WTC11 (cell line): ENCODE data around the gene WDR55.

Experiments
- ESRRA ChIP-seq: sonication (generic); formaldehyde crosslinking; IDR thresholded peaks from 2 replicates; pipeline ENCODE4 v1.8.1; 2022; ENCODE audit warnings: mild to moderate bottlenecking, missing genetic modification reagents, borderline replicate concordance
- HMGXB4 ChIP-seq: sonication (generic); formaldehyde crosslinking; IDR thresholded peaks from 2 replicates; pipeline ENCODE4 v1.8.1; 2023; ENCODE audit warnings: mild to moderate bottlenecking, moderate library complexity, missing genetic modification reagents
- IRF2 ChIP-seq: sonication (generic); formaldehyde crosslinking; IDR thresholded peaks from 2 replicates; pipeline ENCODE4 v1.8.0; 2022; ENCODE audit warnings: low read depth, missing genetic modification reagents, borderline replicate concordance
- SMAD3 ChIP-seq: sonication (generic); formaldehyde crosslinking; IDR thresholded peaks from 2 replicates; pipeline ENCODE4 v1.8.0; 2022; ENCODE audit warnings: missing genetic modification reagents, mild to moderate bottlenecking, borderline replicate concordance
- TF ChIP-seq, protein P1 (sequence below): fragments of 200-600 bp; IDR thresholded peaks from 2 replicates; pipeline ENCODE4 v1.8.0; 2022; ENCODE audit warnings: antibody characterized with exemption

DNA sequence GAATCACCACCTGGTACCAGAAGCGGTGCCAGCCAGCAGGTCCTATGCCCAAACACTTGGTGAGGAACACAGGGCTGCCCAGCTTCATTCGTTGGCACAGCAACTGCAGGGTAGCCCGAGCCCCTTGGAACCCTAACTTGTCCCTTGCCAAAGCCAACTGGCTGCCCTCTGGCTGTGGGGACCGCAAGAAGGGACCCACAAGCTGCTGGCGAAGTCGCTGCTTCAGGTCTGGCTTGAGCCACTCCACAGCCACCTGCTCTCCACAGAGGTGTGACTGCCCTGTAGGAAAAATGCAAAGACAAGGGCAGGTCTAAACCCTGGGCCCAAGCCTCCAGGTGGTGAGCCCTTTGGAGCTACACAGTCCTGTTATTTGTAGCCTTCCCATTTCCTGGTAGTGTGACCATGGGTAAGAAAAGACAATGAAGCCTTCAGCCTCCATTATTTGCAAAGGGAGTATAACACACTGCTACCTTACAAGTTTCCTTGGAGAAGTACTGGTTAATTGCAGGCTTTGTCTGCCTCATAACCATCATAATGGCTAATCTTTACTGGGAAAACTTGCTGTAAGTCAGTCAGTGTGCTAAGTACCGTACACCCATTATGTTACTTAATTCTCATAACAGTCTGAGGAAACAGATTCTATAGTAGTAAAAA lies 6.9 kb downstream of the WDR55 start:
- TF ChIP-seq IRF2 (CRISPR knock-in tag): no peak
- TF ChIP-seq ESRRA (CRISPR knock-in tag): no peak
- TF ChIP-seq HMGXB4 (CRISPR knock-in tag): no peak
- no peak for TF ChIP-seq SMAD3
- TF ChIP-seq, protein P1, sequence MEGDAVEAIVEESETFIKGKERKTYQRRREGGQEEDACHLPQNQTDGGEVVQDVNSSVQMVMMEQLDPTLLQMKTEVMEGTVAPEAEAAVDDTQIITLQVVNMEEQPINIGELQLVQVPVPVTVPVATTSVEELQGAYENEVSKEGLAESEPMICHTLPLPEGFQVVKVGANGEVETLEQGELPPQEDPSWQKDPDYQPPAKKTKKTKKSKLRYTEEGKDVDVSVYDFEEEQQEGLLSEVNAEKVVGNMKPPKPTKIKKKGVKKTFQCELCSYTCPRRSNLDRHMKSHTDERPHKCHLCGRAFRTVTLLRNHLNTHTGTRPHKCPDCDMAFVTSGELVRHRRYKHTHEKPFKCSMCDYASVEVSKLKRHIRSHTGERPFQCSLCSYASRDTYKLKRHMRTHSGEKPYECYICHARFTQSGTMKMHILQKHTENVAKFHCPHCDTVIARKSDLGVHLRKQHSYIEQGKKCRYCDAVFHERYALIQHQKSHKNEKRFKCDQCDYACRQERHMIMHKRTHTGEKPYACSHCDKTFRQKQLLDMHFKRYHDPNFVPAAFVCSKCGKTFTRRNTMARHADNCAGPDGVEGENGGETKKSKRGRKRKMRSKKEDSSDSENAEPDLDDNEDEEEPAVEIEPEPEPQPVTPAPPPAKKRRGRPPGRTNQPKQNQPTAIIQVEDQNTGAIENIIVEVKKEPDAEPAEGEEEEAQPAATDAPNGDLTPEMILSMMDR: no peak
